Parathyroid adenoma (tissue), 2 donors: ENCODE measurements around the gene ARMC5.

Experiments
- H2AFZ ChIP-seq: fragments of 300-600 bp; sonication (generic); one replicate; pipeline ENCODE4 v1.7.0; 2017; ENCODE audit warnings: antibody characterized with exemption, mild to moderate bottlenecking
- H3K27ac ChIP-seq: fragments of 300-600 bp; sonication (generic); one replicate; pipeline ENCODE4 v1.7.0; 2017
- H3K27me3 ChIP-seq: fragments of 300-600 bp; sonication (generic); one replicate; pipeline ENCODE4 v1.7.0; 2017; ENCODE audit warnings: low read length; ENCODE audit not compliant: control insufficient read depth, insufficient read depth
- H3K36me3 ChIP-seq: fragments of 300-600 bp; sonication (generic); one replicate; pipeline ENCODE4 v1.7.0; 2017; ENCODE audit warnings: low read length; ENCODE audit not compliant: control insufficient read depth, insufficient read depth
- H3K4me1 ChIP-seq: fragments of 300-600 bp; sonication (generic); one replicate; pipeline ENCODE4 v1.7.0; 2017; ENCODE audit warnings: control low read depth
- H3K4me2 ChIP-seq: fragments of 300-600 bp; sonication (generic); one replicate; pipeline ENCODE4 v1.7.0; 2017; ENCODE audit warnings: low read length
- H3K4me3 ChIP-seq: fragments of 300-600 bp; sonication (generic); one replicate; pipeline ENCODE4 v1.7.0; 2017; ENCODE audit warnings: low read depth, low read length
- H3K79me2 ChIP-seq: fragments of 300-600 bp; sonication (generic); one replicate; pipeline ENCODE4 v1.7.0; 2017; ENCODE audit warnings: control low read depth
- H3K9ac ChIP-seq: fragments of 300-600 bp; sonication (generic); one replicate; pipeline ENCODE4 v1.7.0; 2017; ENCODE audit warnings: mild to moderate bottlenecking
- H3K9me3 ChIP-seq: fragments of 300-600 bp; sonication (generic); one replicate; pipeline ENCODE4 v1.7.0; 2017; ENCODE audit warnings: low read length; ENCODE audit not compliant: control insufficient read depth
- TF ChIP-seq, protein P1 (sequence below): fragments of 300-600 bp; sonication (generic); IDR thresholded peaks from one replicate; pipeline ENCODE4 v1.7.0; 2017; ENCODE audit warnings: antibody characterized with exemption, mild to moderate bottlenecking
- donor health status: primary hyperparathyroidism.

The ARMC5 gene

DNA sequence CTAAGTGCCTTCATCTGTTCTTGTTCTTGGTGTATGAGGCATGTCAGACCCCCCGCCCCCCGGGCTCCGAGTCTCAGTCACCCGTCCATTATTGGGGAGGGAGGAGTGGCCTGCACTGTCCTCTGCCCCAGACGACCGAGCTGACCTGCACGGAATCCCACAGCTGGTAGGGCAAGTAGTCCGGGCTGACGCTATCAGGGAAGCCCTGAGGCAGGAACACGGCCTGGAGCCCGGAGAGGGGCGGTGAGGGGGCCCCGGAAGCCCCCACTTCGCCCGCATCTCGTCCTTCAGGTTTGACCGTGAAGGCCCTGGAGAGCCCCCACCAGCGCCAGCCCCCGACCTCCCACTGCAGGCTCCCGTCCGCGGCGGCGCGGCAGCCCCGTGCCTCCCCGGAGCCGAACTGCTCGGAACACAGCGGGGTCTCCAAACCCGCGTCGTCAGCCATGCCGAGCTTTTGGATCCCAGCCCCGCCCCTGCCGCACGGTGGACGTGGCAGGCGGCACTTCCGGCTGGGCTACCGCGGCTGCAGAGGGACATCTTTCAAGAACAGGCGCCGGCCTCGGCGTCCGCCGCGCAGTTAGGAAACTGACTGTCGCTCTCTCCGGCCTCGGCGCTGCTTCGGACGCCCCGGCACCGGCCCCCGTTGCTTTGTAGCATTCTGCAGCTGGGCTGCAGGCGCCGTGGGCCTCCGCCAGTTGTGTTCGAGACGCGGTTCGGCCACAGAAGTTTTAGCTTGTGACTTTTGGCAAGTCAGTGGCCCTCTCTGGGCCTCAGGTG, 48.8 kb downstream of the ARMC5 start, which contains the start of gene RUSF1:
Gene RUSF1, minus strand, starts transcription at position 463 of the 777 bp plus-strand sequence. Its CDS starts 18 bp downstream, at position 445.
- TF ChIP-seq, protein P1, sequence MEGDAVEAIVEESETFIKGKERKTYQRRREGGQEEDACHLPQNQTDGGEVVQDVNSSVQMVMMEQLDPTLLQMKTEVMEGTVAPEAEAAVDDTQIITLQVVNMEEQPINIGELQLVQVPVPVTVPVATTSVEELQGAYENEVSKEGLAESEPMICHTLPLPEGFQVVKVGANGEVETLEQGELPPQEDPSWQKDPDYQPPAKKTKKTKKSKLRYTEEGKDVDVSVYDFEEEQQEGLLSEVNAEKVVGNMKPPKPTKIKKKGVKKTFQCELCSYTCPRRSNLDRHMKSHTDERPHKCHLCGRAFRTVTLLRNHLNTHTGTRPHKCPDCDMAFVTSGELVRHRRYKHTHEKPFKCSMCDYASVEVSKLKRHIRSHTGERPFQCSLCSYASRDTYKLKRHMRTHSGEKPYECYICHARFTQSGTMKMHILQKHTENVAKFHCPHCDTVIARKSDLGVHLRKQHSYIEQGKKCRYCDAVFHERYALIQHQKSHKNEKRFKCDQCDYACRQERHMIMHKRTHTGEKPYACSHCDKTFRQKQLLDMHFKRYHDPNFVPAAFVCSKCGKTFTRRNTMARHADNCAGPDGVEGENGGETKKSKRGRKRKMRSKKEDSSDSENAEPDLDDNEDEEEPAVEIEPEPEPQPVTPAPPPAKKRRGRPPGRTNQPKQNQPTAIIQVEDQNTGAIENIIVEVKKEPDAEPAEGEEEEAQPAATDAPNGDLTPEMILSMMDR = no peak
- peaks cover 7% of the 10 kb centered on the region for H3K4me1 ChIP-seq
- H3K9ac ChIP-seq = peak within 1 kb of the TSS; percentile 79
- H3K4me2 ChIP-seq = peak within 1 kb of the TSS; percentile 89
- H3K27ac ChIP-seq = peak within 1 kb of the TSS; percentile 84
- H3K36me3 ChIP-seq = no peaks in the 10 kb centered on the region
- H3K4me3 ChIP-seq = peak within 1 kb of the TSS; percentile 81
- no peaks in the 10 kb centered on the region for H3K9me3 ChIP-seq
- H3K27me3 ChIP-seq = no peaks in the 10 kb centered on the region
- H2AFZ ChIP-seq = peak within 1 kb of the TSS; percentile 79
- H3K79me2 ChIP-seq = peaks cover 6% of the 10 kb centered on the region

DNA sequence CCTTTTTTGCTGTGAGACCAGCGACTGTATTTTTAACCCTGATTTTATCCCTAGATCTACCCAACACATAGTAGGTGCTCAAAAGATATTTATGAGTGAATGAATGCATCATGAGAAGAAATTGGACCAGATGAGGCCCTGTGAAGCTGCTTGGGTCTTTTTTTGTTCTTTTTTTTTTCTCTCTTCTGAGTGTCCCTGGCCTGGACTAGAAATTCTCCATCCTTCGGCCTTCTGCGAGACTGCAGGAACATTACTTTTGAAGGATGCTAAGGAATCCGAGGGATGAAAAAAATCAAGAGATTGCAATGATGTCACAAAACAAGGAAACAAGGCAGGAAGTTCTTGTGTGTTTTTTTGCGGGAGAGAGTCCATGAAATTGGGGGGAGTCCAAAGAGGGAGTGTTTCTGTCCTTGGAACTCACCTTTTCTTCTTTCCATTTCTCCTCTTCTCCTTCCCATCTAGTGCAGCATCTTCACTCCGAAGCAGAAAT, 49.5 kb downstream of the ARMC5 start:
- peak overlapping the region; percentile 84 for H3K27ac ChIP-seq
- peak overlapping the region; percentile 70 for H3K4me2 ChIP-seq
- peak overlapping the region; percentile 79 for H2AFZ ChIP-seq
- no peaks in the 10 kb centered on the region for H3K27me3 ChIP-seq
- peak overlapping the region; percentile 79 for H3K9ac ChIP-seq
- H3K36me3 ChIP-seq = no peaks in the 10 kb centered on the region
- peaks cover 7% of the 10 kb centered on the region for H3K4me1 ChIP-seq
- peaks cover 6% of the 10 kb centered on the region for H3K79me2 ChIP-seq
- TF ChIP-seq, protein P1 = no peak
- peak overlapping the region; percentile 81 for H3K4me3 ChIP-seq
- no peaks in the 10 kb centered on the region for H3K9me3 ChIP-seq

DNA sequence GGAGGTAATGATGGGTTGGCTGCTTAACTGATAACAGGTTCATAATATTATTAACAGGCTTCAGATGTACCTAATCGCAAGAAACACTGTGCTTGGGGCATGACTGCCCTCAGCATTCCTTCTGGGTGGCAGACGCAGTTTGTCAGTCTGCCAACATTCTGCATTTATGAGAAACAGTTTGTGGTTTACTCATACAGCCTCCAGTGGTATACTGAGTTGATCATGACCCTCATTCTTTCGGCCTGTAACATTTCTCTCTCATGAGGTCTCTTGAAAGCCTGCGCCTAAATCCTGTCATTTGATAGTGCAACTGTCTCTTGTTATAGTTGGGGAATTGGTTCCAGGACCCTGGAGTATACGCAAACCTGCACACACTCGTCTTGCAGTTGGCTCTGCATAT, 53.8 kb downstream of the ARMC5 start:
- H3K4me1 ChIP-seq = peaks cover 4% of the 10 kb centered on the region
- H3K27me3 ChIP-seq = no peaks in the 10 kb centered on the region
- no peaks in the 10 kb centered on the region for H3K9me3 ChIP-seq
- no peak overlapping the region for H3K9ac ChIP-seq
- H2AFZ ChIP-seq = no peak overlapping the region
- H3K27ac ChIP-seq = no peak overlapping the region
- no peak overlapping the region for H3K4me3 ChIP-seq
- H3K79me2 ChIP-seq = peaks cover 4% of the 10 kb centered on the region
- H3K36me3 ChIP-seq = no peaks in the 10 kb centered on the region
- TF ChIP-seq, protein P1 = no peak
- H3K4me2 ChIP-seq = no peak overlapping the region

DNA sequence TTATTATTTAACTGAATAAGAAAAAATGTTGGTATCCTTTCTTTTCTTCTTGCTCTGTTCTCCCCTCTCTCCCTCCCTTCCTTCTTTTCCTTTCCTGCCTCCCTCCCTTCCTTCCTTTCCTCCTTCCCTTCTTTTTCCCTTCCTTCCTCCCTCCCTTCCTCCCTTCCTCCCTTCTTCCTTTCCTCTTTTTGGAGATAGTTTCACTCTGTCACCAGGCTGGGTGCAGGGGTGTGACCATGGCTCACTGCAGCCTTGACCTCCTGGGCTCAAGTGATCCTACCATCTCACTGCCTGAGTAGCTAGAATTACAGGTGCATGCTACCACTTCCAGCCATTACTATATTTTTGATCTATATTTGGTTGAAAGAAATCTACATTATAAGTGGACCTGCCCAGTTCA, 54.6 kb downstream of the ARMC5 start:
- Histone ChIP-seq H3K9ac (no peak overlapping the region), H3K4me3 (no peak overlapping the region), H3K27me3 (no peaks in the 10 kb centered on the region), H3K4me2 (no peak overlapping the region), H3K9me3 (no peaks in the 10 kb centered on the region), H3K27ac (no peak overlapping the region), H2AFZ (no peak overlapping the region), H3K36me3 (no peaks in the 10 kb centered on the region), H3K4me1 (peaks cover 4% of the 10 kb centered on the region), H3K79me2 (no peaks in the 10 kb centered on the region)
- TF ChIP-seq, protein P1 = no peak
